ENCODE measurements around the gene APLP1.
A peak's percentile ranks its signal among the peaks of the same experiment; 100 is the strongest.
"Not testable (repeated sequence)": the region's sequence is repeated elsewhere in the genome, so short reads cannot be mapped to it uniquely, and the experiment has no call there.

The APLP1 gene

GRCh38 chr19:35868172-35868822 is at the start of gene APLP1:
TSS of gene APLP1 (plus strand) at chr19:35868574. CDS start at chr19:35868637, 63 bp downstream.
- DNase-seq, result peak; percentile 63

GRCh38 chr19:35822579-35822978 is 45.8 kb upstream of the APLP1 start:
- no peak for DNase-seq

- no peak for DNase-seq
Measured at GRCh38 chr19:35824150-35824549, 44.2 kb upstream of the APLP1 start.

- DNase-seq, result no peak
Measured at GRCh38 chr19:35828692-35829301, 39.6 kb upstream of the APLP1 start.

GRCh38 chr19:35830986-35831385 is 37.4 kb upstream of the APLP1 start:
- DNase-seq, result no peak

- DNase-seq, result no peak
Measured at GRCh38 chr19:35832054-35832453, 36.3 kb upstream of the APLP1 start.

- no peak for DNase-seq
Measured at GRCh38 chr19:35833972-35834371, 34.4 kb upstream of the APLP1 start.

- DNase-seq, result not testable (repeated sequence)
Measured at GRCh38 chr19:35836096-35836495, 32.3 kb upstream of the APLP1 start.

GRCh38 chr19:35841961-35842595 is 26.3 kb upstream of the APLP1 start:
- no peak for DNase-seq

GRCh38 chr19:35842666-35843272 is 25.6 kb upstream of the APLP1 start:
- DNase-seq, result no peak

GRCh38 chr19:35843676-35844481 is 24.5 kb upstream of the APLP1 start:
- no peak for DNase-seq

GRCh38 chr19:35844482-35845214 is 23.7 kb upstream of the APLP1 start:
- no peak for DNase-seq

GRCh38 chr19:35845215-35846037 is 22.9 kb upstream of the APLP1 start:
- DNase-seq, result peak; percentile 21

- peak; percentile 44 for DNase-seq
Measured at GRCh38 chr19:35846038-35846668, 22.2 kb upstream of the APLP1 start.

GRCh38 chr19:35847911-35848310 is 20.5 kb upstream of the APLP1 start:
- no peak for DNase-seq

GRCh38 chr19:35848486-35848885 is 19.9 kb upstream of the APLP1 start:
- no peak for DNase-seq

- no peak for DNase-seq
Measured at GRCh38 chr19:35848919-35849505, 19.4 kb upstream of the APLP1 start.

- no peak for DNase-seq
Measured at GRCh38 chr19:35851213-35852028, 17.0 kb upstream of the APLP1 start.

- no peak for DNase-seq
Measured at GRCh38 chr19:35852029-35852780, 16.2 kb upstream of the APLP1 start, which contains the start of gene NPHS1. TSS of gene NPHS1 (minus strand) at chr19:35852504. CDS start at chr19:35851837, 667 bp downstream.

Data from NCI-H1105 treated with DMSO at 0.1 percent for 48 hours (cell line).